WERI-Rb-1 (cell line): ENCODE measurements around the gene SEPTIN7.

ENCODE experiments used
- DNase-seq: peaks from one replicate; pipeline ENCODE4 v3.0.0-alpha.2; 2020
- H3K27ac ChIP-seq: fragments of 250-450 bp; sonication (Bioruptor Pico); 2 replicates; pipeline ENCODE4 v1.5.1; 2020; ENCODE audit warnings: mild to moderate bottlenecking, moderate library complexity
- H3K27me3 ChIP-seq: fragments of 250-450 bp; sonication (Bioruptor Pico); 2 replicates; pipeline ENCODE4 v1.5.1; 2021; ENCODE audit warnings: mild to moderate bottlenecking, low read depth, moderate library complexity; ENCODE audit not compliant: insufficient read depth, severe bottlenecking
- H3K36me3 ChIP-seq: fragments of 250-450 bp; sonication (Bioruptor Pico); 2 replicates; pipeline ENCODE4 v1.5.1; 2020; ENCODE audit warnings: mild to moderate bottlenecking, moderate library complexity
- H3K4me3 ChIP-seq: 2 replicates; pipeline ENCODE4 v1.5.1; 2011; ENCODE audit warnings: low read depth, mild to moderate bottlenecking, control low read depth, low read length
- H3K9me3 ChIP-seq: fragments of 250-450 bp; sonication (Bioruptor Pico); 2 replicates; pipeline ENCODE4 v1.5.1; 2021; ENCODE audit warnings: mild to moderate bottlenecking, moderate library complexity; ENCODE audit not compliant: severe bottlenecking
- TF ChIP-seq, protein P1 (sequence below): IDR thresholded peaks from 2 replicates; pipeline ENCODE4 v1.5.1; 2011; ENCODE audit warnings: low read depth, mild to moderate bottlenecking, control low read depth, inconsistent platforms, low read length

Gene SEPTIN7

DNA sequence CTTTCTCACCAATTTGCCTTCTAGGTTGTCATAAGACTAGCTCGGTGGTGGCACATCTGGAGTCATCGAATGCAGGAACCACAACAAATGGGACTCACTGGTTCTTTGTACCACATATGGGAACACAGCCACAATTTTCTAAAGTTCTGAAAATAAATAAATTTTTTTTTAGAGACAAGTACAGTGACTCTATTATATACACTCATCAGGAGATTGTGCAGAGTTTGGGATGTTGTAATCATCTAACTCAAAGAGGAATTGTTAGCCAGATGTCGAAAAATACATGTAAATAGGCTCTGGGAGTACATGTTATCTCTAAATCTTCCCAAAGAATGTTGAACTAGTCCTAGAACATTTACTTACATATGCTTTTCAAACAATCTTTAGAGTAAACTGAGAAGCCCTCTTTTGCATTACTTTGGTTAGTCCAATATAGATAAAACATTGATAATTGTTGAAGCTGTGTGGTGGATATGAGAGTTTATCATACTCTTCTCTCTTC, 19.6 kb upstream of the SEPTIN7 start:
- Histone ChIP-seq H3K9me3 (no peaks in the 10 kb centered on the region), H3K27me3 (no peaks in the 10 kb centered on the region), H3K4me3 (no peak overlapping the region), H3K27ac (no peak overlapping the region), H3K36me3 (no peaks in the 10 kb centered on the region)
- no peak for DNase-seq
- TF ChIP-seq, protein P1, sequence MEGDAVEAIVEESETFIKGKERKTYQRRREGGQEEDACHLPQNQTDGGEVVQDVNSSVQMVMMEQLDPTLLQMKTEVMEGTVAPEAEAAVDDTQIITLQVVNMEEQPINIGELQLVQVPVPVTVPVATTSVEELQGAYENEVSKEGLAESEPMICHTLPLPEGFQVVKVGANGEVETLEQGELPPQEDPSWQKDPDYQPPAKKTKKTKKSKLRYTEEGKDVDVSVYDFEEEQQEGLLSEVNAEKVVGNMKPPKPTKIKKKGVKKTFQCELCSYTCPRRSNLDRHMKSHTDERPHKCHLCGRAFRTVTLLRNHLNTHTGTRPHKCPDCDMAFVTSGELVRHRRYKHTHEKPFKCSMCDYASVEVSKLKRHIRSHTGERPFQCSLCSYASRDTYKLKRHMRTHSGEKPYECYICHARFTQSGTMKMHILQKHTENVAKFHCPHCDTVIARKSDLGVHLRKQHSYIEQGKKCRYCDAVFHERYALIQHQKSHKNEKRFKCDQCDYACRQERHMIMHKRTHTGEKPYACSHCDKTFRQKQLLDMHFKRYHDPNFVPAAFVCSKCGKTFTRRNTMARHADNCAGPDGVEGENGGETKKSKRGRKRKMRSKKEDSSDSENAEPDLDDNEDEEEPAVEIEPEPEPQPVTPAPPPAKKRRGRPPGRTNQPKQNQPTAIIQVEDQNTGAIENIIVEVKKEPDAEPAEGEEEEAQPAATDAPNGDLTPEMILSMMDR, result no peak

DNA sequence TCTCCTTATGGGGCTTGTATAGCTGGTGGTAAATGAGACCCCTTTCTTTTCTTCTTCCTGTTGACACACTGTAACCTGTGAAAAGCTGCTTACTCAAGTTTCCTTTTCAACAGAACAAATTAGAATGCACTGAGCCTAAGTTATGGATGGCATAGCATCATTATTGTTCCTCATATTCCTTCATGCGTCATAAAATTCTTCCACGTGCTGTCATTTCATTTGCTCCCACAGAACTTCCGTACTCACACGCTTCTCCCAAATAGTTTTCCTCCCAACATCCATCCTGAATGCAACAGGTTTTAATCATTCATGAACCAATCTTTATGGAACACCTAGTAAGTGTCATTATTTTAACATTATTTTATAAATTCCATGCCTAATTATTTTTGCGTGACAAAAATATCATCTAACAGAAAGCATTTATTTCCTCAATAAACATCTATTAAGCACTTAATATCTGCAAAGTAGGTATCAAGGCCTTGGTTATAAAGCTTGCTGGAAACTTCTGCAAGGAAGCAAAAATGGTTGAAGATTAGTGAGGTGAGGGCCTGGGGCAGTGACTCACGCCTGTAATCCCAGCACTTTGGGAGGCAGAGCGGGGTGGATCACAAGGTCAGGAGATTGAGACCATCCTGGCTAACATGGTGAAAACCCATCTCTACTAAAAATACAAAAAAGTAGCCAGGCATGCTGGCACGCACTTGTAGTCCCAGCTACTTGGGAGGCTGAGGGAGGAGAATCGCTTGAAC, 18.9 kb upstream of the SEPTIN7 start:
- no peaks in the 10 kb centered on the region for H3K27me3 ChIP-seq
- no peaks in the 10 kb centered on the region for H3K36me3 ChIP-seq
- H3K4me3 ChIP-seq, result no peak overlapping the region
- no peak overlapping the region for H3K27ac ChIP-seq
- TF ChIP-seq, protein P1, result no peak
- no peak for DNase-seq
- H3K9me3 ChIP-seq, result no peaks in the 10 kb centered on the region

DNA sequence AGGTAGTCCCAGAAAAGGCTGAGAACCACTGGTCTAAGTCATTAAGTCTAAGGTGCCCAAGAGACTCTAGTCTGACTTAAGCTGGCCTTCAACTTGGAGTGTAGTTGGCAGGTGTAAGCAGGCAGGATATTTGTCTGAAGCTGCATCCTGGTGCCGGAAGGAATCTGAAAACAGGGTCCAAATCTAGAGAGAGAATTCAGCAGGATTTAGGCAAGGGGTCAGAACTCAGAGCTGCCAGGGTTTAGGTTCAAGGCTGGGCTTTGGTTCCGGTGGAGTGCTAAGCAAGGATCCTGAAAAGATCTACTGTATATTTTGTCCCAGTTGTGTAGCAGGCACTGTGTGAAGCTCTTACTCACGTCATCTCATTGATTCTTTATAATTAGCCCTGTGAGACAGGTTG, 16.5 kb upstream of the SEPTIN7 start:
- no peaks in the 10 kb centered on the region for H3K36me3 ChIP-seq
- peaks cover 4% of the 10 kb centered on the region for H3K9me3 ChIP-seq
- H3K27ac ChIP-seq, result no peak overlapping the region
- H3K4me3 ChIP-seq, result no peak overlapping the region
- TF ChIP-seq, protein P1, result no peak
- no peak for DNase-seq
- H3K27me3 ChIP-seq, result no peaks in the 10 kb centered on the region

DNA sequence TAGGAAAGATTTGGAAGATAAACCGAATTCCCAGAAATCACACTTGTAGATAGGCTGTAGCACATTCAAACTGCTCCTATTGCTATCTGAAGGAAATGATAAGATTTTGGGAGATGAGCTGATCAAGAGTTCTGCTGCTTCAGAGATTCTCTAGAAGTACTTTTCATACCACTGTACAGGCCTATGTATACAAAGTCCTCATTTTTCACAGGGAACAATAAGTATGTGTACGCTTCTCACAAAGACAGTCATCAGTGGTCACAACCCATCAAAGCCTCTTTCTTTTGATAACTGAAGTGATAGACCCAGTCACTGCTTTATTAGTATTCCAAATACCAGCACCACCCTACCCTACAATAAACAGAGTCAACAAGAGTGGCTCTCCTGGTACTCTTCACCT, 15.6 kb upstream of the SEPTIN7 start:
- H3K27me3 ChIP-seq, result no peaks in the 10 kb centered on the region
- H3K4me3 ChIP-seq, result no peak overlapping the region
- no peak overlapping the region for H3K27ac ChIP-seq
- no peak for DNase-seq
- H3K9me3 ChIP-seq, result peaks cover 7% of the 10 kb centered on the region
- TF ChIP-seq, protein P1, result no peak
- no peaks in the 10 kb centered on the region for H3K36me3 ChIP-seq

DNA sequence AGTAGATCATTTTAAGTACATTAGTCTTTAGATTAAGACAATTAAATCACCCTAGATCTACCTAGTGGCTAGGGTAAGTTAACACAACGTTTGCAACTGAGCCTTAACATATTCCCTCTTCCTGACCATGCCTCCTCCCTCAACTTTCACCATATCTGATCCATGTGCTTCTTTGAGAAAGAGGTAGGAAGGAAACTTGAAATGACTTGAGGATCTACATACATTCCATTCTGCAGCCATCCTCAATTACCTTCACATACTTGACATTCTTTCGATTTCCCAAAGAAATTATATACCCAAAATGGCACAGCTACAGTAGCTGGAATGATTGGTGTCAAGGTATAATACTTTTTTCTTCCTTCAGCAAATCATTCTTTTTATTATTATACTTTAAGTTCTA, 12.9 kb upstream of the SEPTIN7 start:
- TF ChIP-seq, protein P1, result no peak
- no peak overlapping the region for H3K27ac ChIP-seq
- H3K4me3 ChIP-seq, result no peak overlapping the region

DNA sequence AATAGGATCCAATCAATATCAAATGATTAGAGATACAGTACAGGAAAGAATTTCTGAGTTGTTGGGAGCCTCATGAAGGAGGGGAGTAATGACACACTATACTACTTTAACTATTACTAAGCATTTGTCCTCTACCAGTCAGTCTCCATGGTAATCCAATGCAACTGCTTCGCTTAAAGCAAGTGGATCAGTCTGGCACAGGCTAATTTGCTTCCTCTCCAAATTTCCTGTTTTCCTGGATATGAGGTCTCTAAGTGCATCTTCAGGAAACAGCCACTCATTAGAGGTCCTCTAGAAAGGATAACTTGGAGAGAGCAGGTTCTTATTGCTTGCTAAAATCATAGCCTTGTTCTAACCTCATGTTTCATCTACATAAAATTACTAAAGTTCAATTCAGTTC, 8.4 kb upstream of the SEPTIN7 start:
- Histone ChIP-seq H3K27me3 (no peaks in the 10 kb centered on the region), H3K9me3 (peaks cover 7% of the 10 kb centered on the region), H3K36me3 (no peaks in the 10 kb centered on the region), H3K4me3 (no peak overlapping the region), H3K27ac (no peak overlapping the region)
- TF ChIP-seq, protein P1, result no peak
- DNase-seq, result no peak

More for the DNA sequence above, 12.9 kb upstream of the SEPTIN7 start:
- Histone ChIP-seq H3K27me3 (no peaks in the 10 kb centered on the region), H3K36me3 (no peaks in the 10 kb centered on the region), H3K9me3 (peaks cover 7% of the 10 kb centered on the region)
- DNase-seq, result no peak
